ENCODE results near the gene RABGAP1L.
"Not testable (repeated sequence)": the region's sequence is repeated elsewhere in the genome, so short reads cannot be mapped to it uniquely, and the experiment has no call there.

Gene RABGAP1L

GRCh38 chr1:174397261-174397660, 237.9 kb downstream of the RABGAP1L start:
- no peak for DNase-seq

- no peak for DNase-seq
These were observed 238.9 kb downstream of the RABGAP1L start for GRCh38 chr1:174398246-174398645.

- no peak for DNase-seq
These were observed 239.9 kb downstream of the RABGAP1L start for GRCh38 chr1:174399211-174399610.

GRCh38 chr1:174401075-174401474, 241.8 kb downstream of the RABGAP1L start:
- no peak for DNase-seq

- DNase-seq, result no peak
These were observed 245.9 kb downstream of the RABGAP1L start for GRCh38 chr1:174405219-174405618.

GRCh38 chr1:174406421-174406820, 247.1 kb downstream of the RABGAP1L start:
- no peak for DNase-seq

GRCh38 chr1:174407665-174408064, 248.3 kb downstream of the RABGAP1L start:
- DNase-seq, result no peak

GRCh38 chr1:174408146-174408545, 248.8 kb downstream of the RABGAP1L start:
- no peak for DNase-seq

- DNase-seq, result not testable (repeated sequence)
These were observed 250.5 kb downstream of the RABGAP1L start for GRCh38 chr1:174409801-174410200.

- DNase-seq, result no peak
These were observed 254.3 kb downstream of the RABGAP1L start for GRCh38 chr1:174413632-174414031.

- DNase-seq, result no peak
These were observed 254.9 kb downstream of the RABGAP1L start for GRCh38 chr1:174414203-174414602.

GRCh38 chr1:174415506-174415905, 256.2 kb downstream of the RABGAP1L start:
- DNase-seq, result no peak

- DNase-seq, result no peak
These were observed 258.6 kb downstream of the RABGAP1L start for GRCh38 chr1:174417921-174418320.

GRCh38 chr1:174425121-174425520, 265.8 kb downstream of the RABGAP1L start:
- no peak for DNase-seq

GRCh38 chr1:174426153-174426552, 266.8 kb downstream of the RABGAP1L start:
- no peak for DNase-seq

GRCh38 chr1:174428033-174428432, 268.7 kb downstream of the RABGAP1L start:
- DNase-seq, result no peak

- DNase-seq, result no peak
These were observed 269.4 kb downstream of the RABGAP1L start for GRCh38 chr1:174428739-174429138.

GRCh38 chr1:174433451-174433850, 274.1 kb downstream of the RABGAP1L start:
- no peak for DNase-seq

GRCh38 chr1:174445351-174445750, 286.0 kb downstream of the RABGAP1L start:
- DNase-seq, result no peak

- no peak for DNase-seq
These were observed 286.5 kb downstream of the RABGAP1L start for GRCh38 chr1:174445817-174446216.

- no peak for DNase-seq
These were observed 288.7 kb downstream of the RABGAP1L start, which contains the start of gene GPR52 for GRCh38 chr1:174447866-174448530. TSS of gene GPR52 (plus strand) at chr1:174447964. CDS start at chr1:174448112, 148 bp downstream.

- no peak for DNase-seq
These were observed 289.2 kb downstream of the RABGAP1L start for GRCh38 chr1:174448531-174448883.

- no peak for DNase-seq
These were observed 289.7 kb downstream of the RABGAP1L start for GRCh38 chr1:174448974-174449373.

GRCh38 chr1:174451408-174451807, 292.1 kb downstream of the RABGAP1L start:
- no peak for DNase-seq

- DNase-seq, result no peak
These were observed 306.5 kb downstream of the RABGAP1L start for GRCh38 chr1:174465855-174466254.
